GM18867 (cell line): ENCODE results near the gene ALDH9A1.

Experiments
- ATAC-seq: cut with Tn5 transposase; IDR thresholded peaks from one replicate; pipeline ENCODE4 v1.9.1; 2021; ENCODE audit warnings: mild to moderate bottlenecking, moderate library complexity; ENCODE audit not compliant: unreplicated experiment

Gene ALDH9A1

DNA sequence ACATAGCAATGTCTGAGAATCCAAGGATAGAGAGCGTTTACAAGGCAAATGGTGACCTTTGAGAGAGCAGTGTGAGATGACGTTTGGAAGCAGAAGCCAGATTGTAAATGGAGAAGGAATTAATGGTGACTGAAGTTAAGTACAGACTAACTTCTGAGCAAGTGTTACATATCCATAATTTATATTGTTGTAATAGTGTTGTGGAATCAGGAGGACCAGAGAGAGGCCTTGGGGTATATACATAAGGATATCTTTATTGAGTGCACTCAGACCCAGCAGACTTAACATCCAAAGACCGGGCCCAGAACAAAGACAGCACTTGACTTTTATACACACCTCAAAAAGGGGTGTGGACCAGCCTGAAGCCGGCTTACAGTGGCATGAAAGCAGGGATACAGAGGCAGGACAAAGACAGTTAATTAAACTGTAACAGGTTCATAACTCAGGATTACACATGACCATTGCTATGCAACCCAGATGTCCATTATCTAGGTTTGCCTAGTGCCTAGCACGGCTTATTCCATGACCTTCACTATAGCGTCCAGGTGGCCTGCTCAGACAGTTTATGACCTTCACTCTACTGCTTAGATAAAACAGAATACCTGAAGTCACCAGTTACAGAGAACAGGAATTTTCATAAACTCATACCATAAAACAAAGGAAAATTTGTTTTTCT, 70.1 kb downstream of the ALDH9A1 start:
- no peak for ATAC-seq

DNA sequence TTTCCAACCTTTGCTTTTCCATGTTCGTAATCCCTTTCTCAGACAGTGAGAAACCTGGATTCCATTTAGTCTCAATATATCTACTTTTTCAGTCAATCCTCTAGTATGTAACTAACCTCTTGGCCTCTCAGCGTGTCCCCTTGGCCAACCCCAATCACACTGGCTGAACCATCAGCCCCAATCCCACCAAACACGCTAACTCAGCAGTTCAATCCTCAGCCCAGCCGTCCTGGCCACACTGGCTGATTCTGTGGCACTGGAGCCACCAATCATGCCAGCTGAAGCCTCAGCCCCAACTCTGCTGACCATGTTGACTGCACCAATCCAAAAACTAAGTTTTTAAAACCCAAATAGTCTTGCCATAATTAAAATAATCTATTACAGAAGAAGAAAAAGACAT, 73.9 kb downstream of the ALDH9A1 start:
- ATAC-seq, result no peak

DNA sequence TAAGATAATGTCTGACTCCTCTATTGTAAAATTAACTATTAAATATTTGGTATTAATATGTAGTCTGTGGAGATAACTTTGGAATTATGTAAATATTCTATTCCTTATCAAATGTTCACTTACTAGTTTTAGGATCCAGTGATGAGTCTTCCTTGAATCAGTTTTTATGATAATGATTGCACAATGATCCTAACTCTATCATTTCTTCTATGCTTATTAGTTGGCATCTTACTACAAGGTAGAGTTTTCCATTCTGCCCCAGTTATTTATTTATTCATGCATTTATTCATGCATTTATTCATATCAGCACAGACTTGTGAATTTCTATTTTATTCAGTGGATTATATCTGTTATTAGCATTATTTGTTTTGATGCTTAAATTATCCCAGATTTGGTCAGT, 74.7 kb downstream of the ALDH9A1 start:
- ATAC-seq, result no peak

DNA sequence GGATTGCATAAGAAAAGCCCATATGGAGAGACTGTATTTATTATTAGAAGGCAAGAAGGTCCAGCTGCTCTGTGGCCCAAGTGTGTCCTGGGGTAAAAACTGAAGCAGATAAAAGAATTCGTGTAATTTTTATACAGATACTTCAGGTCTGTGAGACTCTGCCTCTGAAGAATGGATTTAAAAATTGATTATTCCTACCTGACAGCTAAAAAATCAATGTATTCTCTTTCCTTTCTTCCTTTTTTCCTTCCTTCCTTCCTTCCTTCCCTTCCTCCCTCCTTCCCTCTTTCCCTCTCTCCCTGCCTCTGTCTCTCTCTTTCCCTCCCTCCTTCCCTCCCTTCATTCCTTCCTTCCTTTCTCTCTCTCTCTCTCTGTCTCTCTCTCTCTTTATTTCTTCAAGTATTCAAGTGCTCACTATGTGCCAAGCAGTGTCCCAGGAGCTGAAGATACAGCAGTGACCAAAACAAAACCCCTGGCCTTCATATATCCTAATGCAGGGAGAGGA, 78.7 kb downstream of the ALDH9A1 start:
- ATAC-seq, result no peak

DNA sequence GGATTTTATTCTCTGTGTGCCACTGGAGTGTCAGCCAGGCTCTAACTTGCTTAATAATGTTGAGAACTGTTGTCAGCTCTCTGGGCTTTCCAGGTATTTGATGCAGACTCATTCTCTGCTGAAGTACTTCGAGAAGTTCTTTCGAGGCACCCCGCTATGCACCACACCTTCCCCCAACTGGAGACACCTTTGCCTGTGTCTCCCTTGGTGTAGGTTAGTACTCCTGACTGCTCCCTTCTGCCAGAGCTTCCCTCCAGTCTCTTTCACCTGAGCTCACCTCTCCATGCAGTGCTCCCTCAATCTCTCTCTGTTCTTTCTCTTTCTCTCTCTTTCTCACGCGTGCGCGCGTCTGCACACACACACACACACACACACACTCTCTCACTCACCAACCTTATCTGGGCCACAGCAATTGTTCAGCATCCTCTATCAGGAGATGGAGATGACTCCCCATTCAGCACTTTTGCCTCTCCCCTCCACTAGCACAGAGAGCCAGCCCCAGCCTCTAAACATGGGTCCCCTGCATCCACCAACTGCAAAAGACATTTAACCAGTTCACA, 81.3 kb downstream of the ALDH9A1 start:
- no peak for ATAC-seq

DNA sequence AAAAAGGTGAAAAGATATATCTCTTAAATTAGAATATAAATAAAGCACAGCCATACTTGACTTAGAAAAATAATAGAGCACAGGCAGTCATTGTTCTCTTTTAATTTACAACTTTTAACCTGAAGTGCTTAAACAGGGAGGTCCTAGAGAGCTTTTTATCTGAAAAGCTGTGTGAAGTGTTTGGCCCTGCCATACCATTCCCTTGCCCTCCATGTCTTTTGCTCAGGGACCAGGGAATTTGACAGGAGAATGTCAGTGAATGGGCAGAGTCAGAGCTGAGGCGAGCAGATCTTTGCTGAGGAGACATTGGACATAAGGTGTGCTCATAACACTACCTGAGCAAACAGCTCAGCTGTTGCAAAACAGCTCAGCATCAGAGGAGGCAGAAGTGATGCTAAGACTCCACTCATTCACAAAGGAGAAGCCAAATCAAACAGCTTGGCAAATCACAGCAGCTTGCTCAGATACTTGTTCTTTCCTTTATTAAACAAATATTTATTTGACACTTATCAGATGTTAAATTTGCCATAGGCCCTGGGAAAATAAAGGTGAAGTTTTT, 82.2 kb downstream of the ALDH9A1 start:
- no peak for ATAC-seq
